Upper lobe of left lung (tissue), 4 donors: ENCODE results near the gene KLHL28.

ENCODE experiments used
- CTCF ChIP-seq, 6 experiments: fragments of 450-650 bp in 4 of 6; fragments of 200-600 bp in 2 of 6; sonication (generic) in 2 of 6; IDR thresholded peaks; one replicate each; pipeline ENCODE4 v1.5.1; 2016 to 2019; ENCODE audit warnings: antibody characterized with exemption in 6 of 6
- POLR2A ChIP-seq, 4 donors: fragments of 450-650 bp; IDR thresholded peaks; one replicate each; pipeline ENCODE4 v1.5.1; 2016 to 2017; ENCODE audit warnings: antibody characterized with exemption in 4 of 4, mild to moderate bottlenecking in 2 of 4
- POLR2AphosphoS5 ChIP-seq, 2 donors: sonication (generic); formaldehyde crosslinking; IDR thresholded peaks; one replicate each; pipeline ENCODE4 v1.5.1; 2017; ENCODE audit warnings: antibody characterized with exemption in 2 of 2

DNA sequence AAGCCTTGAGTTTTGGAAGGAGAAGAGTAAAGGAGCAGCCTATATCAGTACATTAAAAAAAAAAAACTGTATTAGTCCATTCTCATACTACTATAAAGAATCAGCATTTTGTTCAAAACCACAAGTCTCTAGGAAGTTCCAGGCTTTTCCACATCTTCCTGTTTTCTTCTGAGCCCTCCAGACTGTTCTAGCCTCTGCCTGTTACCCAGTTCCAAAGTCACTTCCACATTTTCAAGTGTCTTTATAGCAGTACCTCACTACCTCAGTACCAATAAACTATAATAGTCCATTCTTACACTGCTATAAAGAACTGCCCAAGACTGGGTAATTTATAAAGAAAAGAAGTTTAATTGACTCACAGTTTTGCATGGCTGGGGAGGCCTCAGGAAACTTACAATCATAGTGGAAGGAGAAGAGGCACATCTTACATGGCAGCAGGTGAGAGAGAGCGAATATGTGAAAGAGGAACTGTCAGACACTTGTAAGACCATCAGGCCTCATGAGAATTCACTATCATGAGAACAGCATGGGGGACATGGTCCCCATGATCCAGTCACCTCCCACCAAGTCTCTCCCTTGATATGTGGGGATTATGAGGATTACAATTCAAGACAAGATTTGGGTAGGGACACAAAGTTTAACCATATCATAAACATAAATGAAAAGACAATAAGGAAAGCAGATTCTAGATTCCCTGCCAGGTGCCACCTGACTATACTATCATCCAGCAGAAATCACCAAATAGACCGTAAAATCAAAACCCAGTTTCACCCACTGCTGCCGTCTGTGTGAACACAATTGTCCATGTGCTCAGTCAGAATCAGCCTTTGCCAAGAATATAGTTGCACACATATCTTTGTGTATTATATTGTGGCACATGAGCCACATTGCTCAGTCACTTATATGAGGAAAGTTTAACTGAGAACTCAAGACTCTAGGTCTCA, 28.0 kb upstream of the KLHL28 start:
- no peak for TF ChIP-seq POLR2A (IDR thresholded peaks at IDR 0.05)
- no peak for TF ChIP-seq CTCF (IDR thresholded peaks at IDR 0.05)
- no peak for TF ChIP-seq POLR2AphosphoS5 (IDR thresholded peaks at IDR 0.05)
